Endothelial cell of coronary artery (primary cell): ENCODE data around the gene S100A10. TPM values are rescaled to one million over a fixed set of nuclear protein-coding genes. Genes with fewer than 3 reads are reported as not detected.

Source experiments
- total RNA-seq: library from RNA; depleted of rRNA; stranded (reverse); fragments of >200 nt; gene quantifications from 2 replicates; pipeline ENCODE4 v1.2.3, GENCODE V29; 2014

The S100A10 gene
- total RNA-seq: 149 and 210 TPM in 2 replicates

GRCh38 chr1:151993734-151994496, at the start of gene S100A10:
TSS of gene S100A10 (minus strand) at chr1:151993859. CDS start at chr1:151986230, 7,629 bp downstream.

GRCh38 chr1:152036267-152037216, 42.9 kb upstream of the S100A10 start, which contains the start of gene S100A11:
TSS of gene S100A11 (minus strand) at chr1:152037004. CDS start at chr1:152036915, 89 bp downstream.

Other genes starting within 250 kb of the S100A10 start
- gene MRPL9, start 230.4 kb downstream of the S100A10 start, total RNA-seq: 117 and 147 TPM in 2 replicates
- 4.5 and 4.9 TPM in 2 replicates for gene TDRKH, start 203.4 kb downstream of the S100A10 start, total RNA-seq
- not detected in 2 replicates for gene LINGO4, start 188.4 kb downstream of the S100A10 start, total RNA-seq
- not detected in 2 replicates for gene RORC, start 162.1 kb downstream of the S100A10 start, total RNA-seq
- not detected in 2 replicates for gene C2CD4D, start 154.0 kb downstream of the S100A10 start, total RNA-seq
- gene THEM5, start 140.1 kb downstream of the S100A10 start, total RNA-seq: not detected in 2 replicates
- 7.5 and 10.9 TPM in 2 replicates for gene THEM4, start 84.3 kb downstream of the S100A10 start, total RNA-seq
- 22.0 and 31.9 TPM in 2 replicates for gene S100A11, start 43.1 kb upstream of the S100A10 start, total RNA-seq
- not detected in 2 replicates for gene TCHHL1, start 95.2 kb upstream of the S100A10 start, total RNA-seq
- under 0.01 TPM in 1 of 2 replicates, not detected in the other for gene TCHH, start 121.6 kb upstream of the S100A10 start, total RNA-seq
- gene RPTN, start 165.4 kb upstream of the S100A10 start, total RNA-seq: 0.19 TPM in 1 of 2 replicates, not detected in the other
- not detected in 2 replicates for gene HRNR, start 230.3 kb upstream of the S100A10 start, total RNA-seq